HCT116 (cell line): ENCODE results near the gene ZNF235.

Experiments used
- ATF3 ChIP-seq: IDR thresholded peaks from 2 replicates; pipeline ENCODE4 v1.6.1; 2012
- CEBPB ChIP-seq: IDR thresholded peaks from 2 replicates; pipeline ENCODE4 v1.6.1; 2012; ENCODE audit warnings: low read depth
- CTCF ChIP-seq, 3 experiments: fragments of 200-600 bp in 1 of 3; sonication (generic) in 1 of 3; IDR thresholded peaks in 2 of 3; conservative IDR thresholded peaks in 1 of 3; 2 replicates each; pipeline ENCODE4 v1.5.1; 2012 to 2017; ENCODE audit warnings: low read depth in 2 of 3, low read length in 2 of 3, antibody characterized with exemption in 1 of 3, borderline replicate concordance in 1 of 3, control low read depth in 1 of 3, mild to moderate bottlenecking in 1 of 3, mixed read lengths in 1 of 3, mixed run types in 1 of 3, moderate library complexity in 1 of 3; ENCODE audit not compliant: insufficient read depth in 1 of 3
- EZH2 ChIP-seq: fragments of 200-600 bp; sonication (generic); IDR thresholded peaks from 2 replicates; pipeline ENCODE4 v1.6.1; 2017; ENCODE audit warnings: antibody characterized with exemption, mixed run types
- EZH2phosphoT487 ChIP-seq: fragments of 200-600 bp; IDR thresholded peaks from 2 replicates; pipeline ENCODE4 v1.6.1; 2018; ENCODE audit warnings: antibody characterized with exemption, borderline replicate concordance
- JUND ChIP-seq: IDR thresholded peaks from 2 replicates; pipeline ENCODE4 v1.6.1; 2012
- MAX ChIP-seq: IDR thresholded peaks from 2 replicates; pipeline ENCODE4 v1.6.1; 2012
- POLR2A ChIP-seq: IDR thresholded peaks from 2 replicates; pipeline ENCODE4 v1.7.0; 2011; ENCODE audit warnings: borderline replicate concordance; ENCODE audit not compliant: insufficient read depth, insufficient read length; ENCODE audit errors: extremely low read depth
- POLR2AphosphoS5 ChIP-seq: IDR thresholded peaks from 2 replicates; pipeline ENCODE4 v1.6.1; 2011; ENCODE audit warnings: mild to moderate bottlenecking, low read depth, low read length, moderate library complexity
- SP1 ChIP-seq: IDR thresholded peaks from 2 replicates; pipeline ENCODE4 v1.6.1; 2012; ENCODE audit warnings: low read depth
- TCF7L2 ChIP-seq: IDR thresholded peaks from 2 replicates; pipeline ENCODE4 v1.7.0; 2011; ENCODE audit warnings: borderline replicate concordance, inconsistent platforms; ENCODE audit not compliant: insufficient read depth, insufficient read length; ENCODE audit errors: extremely low read depth
- YY1 ChIP-seq: IDR thresholded peaks from 2 replicates; pipeline ENCODE4 v1.6.1; 2011; ENCODE audit warnings: low read length, low read depth, moderate library complexity, mild to moderate bottlenecking; ENCODE audit not compliant: insufficient replicate concordance; ENCODE audit errors: extremely low read depth
- ZBTB33 ChIP-seq: IDR thresholded peaks from 2 replicates; pipeline ENCODE4 v1.6.1; 2011; ENCODE audit warnings: mild to moderate bottlenecking, low read length, moderate library complexity; ENCODE audit not compliant: insufficient replicate concordance; ENCODE audit errors: extremely low read depth

- TF ChIP-seq CTCF (IDR thresholded peaks at IDR 0.05 in 2 of 3, conservative IDR thresholded peaks at IDR 0.05 in 1 of 3; ENCODE audit: borderline replicate concordance in 1 of 3, insufficient read depth in 1 of 3, low read depth in 2 of 3, low read length in 2 of 3), result no peak
- no peak for TF ChIP-seq POLR2AphosphoS5
- no peak for TF ChIP-seq POLR2A
- TF ChIP-seq SP1, result no peak
- no peak for TF ChIP-seq CEBPB
- TF ChIP-seq ZBTB33, result no peak
- no peak for TF ChIP-seq JUND
- no peak for TF ChIP-seq ATF3
- TF ChIP-seq MAX, result no peak
- no peak for TF ChIP-seq TCF7L2
- TF ChIP-seq EZH2phosphoT487, result no peak
- no peak for TF ChIP-seq EZH2
- no peak for TF ChIP-seq YY1
Observed at GRCh38 chr19:44282846-44283245, 22.0 kb downstream of the ZNF235 start.
